HG02623 (cell line): Measurements from ENCODE around the gene ANO7.

ENCODE experiments used
- ATAC-seq: cut with Tn5 transposase; IDR thresholded peaks from one replicate; pipeline ENCODE4 v1.9.1; 2021; ENCODE audit warnings: moderate library complexity; ENCODE audit not compliant: unreplicated experiment

Gene ANO7

DNA sequence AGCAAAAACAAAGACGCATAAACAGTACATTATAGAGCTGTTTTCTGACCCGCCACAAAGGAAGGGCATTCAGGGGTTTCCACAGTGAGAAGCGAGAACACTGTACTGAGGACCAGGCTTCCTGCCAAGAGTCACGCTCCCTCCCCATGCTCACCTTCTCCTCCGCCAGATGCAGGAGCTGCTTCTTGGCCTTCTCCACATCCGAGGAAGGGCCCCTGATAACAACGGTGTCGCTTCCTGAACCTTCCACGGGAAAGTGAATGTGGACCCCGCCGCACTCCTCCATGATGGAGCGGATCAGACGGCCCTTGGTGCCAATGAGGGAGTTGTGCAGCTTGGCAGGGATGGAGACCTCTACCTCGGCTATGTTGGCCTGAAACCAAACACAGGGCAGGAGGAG is 53.8 kb downstream of the ANO7 start:
- ATAC-seq = no peak

DNA sequence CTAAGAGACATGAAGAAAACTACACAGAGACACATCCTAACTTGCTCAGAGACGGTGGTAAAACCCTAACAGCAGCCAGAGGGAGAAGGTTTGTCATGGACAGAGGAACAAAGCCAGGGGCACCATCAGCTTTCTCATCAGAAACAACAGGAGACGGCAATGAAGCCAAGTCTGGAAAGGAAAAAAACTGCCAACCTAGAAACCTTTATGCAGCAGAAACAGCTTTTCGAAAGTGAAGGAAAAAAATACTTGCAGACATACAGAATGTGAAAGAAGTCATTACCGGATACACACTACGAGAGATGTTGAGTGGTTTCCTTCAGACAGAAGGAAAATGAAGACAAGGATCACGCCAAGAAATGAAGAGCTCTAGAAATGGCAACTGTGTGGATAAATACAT is 55.9 kb downstream of the ANO7 start:
- no peak for ATAC-seq

DNA sequence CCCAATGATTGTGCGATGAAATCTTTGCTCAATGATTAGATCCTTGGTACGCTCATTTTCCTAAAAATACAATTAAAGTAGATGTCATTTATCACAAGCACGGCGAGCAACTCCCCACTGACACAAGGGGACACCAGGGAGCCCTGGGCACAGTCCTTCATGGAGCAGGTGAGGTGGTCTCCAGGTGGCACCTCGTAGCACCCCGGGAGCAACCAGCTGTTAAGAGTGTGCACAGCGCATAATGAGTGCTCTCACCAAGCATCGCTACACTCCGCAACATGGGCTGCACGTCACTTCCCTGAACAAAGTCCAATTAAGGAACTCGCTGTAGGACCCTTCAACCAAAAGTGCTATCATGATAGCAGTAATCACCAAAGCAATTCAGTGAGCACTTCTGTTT is 59.8 kb downstream of the ANO7 start:
- ATAC-seq = no peak

DNA sequence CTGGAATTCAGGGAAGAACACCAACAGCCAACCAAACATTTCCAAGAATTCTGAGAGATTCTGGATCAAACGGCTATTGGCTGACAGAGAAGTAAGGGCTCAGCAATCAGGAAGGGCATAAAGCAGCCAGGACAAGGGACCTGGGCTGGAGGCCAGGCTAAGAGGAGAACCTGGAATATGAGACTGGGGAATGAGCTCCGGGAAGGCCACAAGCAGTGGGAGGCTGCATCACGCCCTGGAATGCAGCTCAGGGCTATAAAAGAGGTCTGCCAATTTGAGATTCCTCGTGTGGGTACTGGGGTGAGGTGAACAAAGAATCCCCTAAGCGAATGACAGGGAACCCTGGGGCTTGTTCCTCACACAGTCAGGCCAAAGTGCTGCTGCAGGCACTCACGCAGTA is 60.4 kb downstream of the ANO7 start:
- ATAC-seq = no peak

DNA sequence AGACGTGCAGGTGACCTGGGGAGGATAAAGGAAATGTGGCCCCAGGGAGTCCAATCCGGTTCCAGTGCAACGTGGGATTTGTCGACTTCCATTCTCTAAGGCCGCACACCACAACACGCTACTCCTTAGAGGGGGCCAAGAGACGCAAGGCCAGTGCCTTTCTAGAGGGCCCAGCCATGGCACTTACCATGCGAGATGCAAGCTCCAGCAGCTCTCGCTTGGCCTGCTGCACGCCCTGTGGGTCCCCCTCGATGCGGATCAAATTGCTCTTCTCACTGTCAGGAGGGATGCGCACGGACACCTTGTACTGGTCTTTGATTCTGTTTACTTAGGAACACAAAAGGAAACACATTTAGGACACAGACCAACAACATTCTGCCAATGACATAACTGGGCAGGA is 61.2 kb downstream of the ANO7 start:
- ATAC-seq = no peak

DNA sequence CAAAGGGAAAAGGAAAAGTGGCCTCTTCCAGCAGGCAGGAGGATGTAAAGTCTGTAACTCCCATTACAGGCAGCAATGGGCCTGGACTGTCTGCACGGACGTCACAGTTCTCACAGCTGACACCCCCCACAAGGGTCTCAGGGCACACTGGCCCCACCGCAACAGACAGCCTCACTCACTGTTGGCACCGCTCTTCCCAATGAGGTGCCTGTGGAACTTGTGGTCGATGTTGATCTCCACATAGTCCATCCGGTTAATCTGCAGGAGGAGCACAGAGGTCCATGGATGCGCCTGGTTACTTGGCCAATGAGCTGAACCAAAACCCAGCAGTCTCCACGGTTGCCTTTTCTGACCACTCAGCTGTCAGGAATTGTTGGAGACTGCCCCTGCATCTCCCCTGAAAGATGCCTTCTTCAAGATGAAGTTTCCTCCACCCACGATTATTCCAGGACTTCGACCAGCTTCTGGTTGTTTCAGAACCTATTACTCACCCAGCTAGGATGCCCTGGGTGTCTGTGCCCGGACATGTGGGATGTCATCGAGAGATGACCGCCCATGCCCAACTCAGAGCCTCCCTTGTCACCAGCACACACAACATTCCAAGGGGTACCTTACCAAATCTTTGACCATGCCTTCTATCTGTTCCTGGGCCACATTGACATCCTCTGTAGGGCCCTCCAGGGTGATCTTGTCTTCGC is 64.5 kb downstream of the ANO7 start:
- no peak for ATAC-seq

DNA sequence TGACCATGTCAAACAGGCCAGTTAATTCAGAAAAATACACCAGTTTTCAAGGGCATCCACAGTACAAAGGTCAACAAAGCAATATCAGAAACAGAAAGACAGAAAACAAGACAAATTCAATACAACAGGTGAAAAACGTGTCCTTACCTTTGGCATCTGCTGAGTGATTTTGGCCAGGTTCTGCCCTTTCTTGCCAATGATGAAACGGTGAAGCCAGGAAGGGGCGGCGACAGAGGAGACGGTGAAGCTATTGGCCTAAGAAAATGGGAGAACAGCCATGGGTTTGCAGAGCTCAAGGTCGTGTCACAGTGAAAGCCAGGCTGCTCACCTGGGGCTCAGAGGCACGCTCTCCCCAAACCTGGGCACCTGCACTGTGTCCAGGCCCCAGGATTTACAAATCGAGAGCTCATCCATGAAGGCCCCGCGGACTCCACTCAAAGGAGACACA is 66.5 kb downstream of the ANO7 start:
- no peak for ATAC-seq

DNA sequence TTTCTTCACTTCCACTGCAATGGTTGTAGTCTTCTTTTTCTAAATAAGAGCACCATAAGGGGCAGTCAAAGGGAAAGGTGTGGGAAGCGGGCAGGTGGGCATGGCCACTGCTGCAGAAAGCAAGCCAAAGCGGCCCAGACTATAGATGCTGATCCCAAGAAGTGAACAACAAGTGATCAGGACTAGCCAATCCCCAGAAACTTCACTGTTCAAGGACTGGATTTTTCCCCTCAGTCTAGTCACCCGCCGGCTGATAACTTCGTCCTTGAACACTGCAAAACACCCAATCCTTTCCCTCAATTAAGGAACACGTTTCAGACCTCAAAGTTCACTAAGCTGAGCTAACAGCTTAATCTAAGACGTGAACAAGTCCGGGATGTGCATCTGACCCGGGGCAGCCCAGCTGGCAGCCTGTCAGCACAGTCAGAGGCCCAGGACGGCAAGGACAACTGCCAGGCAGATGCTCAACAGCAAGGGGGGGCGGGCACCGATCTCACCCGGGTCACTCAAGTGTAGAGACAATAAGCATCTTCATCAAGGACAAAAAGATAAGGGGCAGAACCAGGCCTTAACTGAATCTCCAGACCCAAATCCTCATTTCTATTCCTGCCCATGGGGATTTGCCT is 67.2 kb downstream of the ANO7 start:
- no peak for ATAC-seq

DNA sequence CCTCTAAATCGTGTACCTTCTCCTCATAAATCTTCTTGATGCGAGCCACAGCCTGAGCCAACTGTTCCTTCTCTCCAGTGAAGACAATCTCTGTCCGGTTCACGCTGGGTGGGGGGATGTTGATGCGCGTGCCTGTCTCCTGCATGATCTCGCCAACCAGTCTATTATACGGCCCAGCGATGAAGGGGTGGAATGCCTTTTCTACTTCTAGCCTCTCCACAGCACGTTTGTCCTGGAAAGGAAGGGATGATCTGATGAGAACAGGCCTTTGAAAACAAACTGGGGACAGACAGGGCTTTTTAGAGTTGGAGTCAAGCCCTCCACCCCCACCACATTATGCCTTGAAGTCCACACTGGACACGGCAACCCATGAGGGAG is 67.7 kb downstream of the ANO7 start:
- ATAC-seq = no peak

DNA sequence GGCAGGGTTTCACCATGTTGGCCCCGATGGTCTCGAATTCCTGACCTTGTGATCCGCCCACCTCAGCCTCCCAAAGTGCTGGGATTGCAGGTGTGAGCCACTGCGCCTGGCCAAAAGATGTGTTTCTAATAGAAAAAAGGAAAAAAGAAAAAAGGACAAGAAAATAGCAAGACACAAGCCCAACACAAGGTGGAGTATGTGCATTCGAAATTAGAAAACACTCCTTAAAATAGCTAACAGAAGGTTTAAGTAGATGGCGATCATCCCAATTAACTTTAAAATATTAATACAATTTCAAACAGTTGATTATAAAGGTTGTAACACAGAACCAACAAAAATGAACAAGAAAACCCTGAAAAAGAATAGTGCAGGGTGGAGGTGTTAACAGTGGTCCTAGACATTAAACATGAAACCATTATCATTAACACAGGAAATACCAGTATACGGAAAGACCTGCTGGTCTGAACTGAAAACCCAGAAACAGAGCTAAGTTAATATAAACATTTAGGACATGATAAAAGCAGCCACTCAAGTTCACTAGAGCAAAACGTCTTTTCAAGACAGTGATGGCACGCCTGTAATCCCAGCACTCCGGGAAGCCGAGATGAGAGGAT is 69.0 kb downstream of the ANO7 start:
- no peak for ATAC-seq

DNA sequence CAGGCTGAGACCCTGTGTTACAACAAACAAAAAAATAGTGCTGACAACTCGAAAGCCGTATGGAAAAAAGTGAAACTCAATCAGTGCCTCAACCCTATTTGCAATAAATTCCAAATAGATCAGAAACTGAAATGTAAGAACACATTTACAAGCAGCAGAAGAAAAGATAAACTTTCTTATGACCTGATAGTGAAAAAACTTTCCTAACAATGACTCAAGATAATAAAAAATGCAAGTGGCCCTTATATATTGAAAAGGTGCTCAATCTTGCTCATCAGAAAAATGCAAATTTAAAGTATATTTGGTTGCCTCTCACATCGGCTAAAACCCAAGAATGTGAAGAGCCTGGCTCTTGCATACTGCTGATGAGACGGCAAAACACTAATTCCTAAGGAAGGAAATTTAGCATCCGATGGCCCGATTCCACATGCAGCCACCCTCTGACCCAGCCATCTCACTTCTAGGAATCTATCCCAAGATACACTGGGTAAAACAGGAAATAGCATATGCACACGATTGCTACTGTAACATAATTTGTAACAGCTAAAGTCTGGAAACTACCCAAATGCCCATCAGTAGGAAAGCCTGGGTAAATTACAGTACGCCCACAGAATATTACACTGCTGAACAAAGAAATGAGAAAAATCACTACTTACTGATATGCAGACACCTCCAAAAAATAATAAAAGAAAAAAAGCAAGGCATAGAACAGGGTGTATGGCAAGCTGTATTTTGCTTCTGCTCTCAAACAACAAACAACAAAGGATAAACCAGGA is 70.2 kb downstream of the ANO7 start:
- ATAC-seq = no peak

DNA sequence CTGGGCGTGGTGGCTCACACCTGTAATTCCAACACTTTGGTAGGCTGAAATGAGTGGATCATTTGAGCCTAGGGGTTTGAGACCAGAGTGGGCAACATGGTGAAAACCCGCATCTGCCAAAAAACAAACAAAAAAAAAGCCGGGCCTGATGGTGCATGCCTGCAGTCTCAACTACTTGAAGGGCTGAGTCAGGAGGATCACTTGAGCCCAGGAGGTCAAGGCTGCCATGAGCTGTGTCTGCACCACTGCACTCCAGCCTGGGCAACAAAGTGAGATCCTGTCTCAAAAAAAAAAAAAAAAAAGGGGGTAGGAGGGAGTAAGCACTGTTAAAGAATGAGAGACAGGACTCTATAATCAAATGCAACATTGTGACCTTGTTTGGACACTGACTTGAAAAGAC is 72.4 kb downstream of the ANO7 start:
- no peak for ATAC-seq

DNA sequence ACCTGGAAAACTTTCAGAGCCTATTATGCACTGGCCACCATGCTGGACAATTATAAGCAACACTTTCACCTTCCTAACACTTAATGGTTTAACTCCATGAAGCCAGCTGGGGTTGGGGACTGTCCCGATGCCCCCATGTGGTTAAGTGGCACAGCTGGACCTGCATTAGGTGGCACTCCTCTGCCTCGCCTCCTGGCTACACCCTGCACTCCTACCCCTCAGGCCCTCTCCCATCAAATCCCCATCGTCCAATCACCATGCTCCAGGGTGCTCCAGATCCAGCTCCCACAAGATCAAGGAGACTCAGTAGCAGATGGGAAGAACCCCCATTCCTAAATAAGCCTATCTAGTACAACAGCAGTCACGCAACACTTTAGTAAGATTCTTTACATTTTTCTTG is 73.2 kb downstream of the ANO7 start:
- ATAC-seq = no peak

DNA sequence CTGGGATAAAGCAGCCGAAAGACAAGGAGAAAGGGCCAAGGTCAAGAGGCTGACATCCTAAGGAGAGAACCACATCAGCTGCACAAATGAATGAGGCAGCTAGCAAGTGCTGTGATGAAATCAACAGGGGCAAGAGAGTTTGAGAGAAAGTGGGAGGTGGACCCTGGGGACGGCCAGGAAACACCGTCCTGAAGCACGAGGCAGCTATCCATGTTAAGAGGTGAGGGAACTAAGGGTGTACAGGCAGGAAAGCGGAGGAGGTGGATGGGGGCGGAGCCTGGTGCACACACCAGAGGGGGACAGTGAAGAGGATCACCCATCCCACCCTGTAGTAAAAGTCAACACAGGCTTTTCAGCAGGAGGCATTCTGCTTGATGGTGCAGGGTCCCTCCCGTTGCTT is 74.6 kb downstream of the ANO7 start:
- ATAC-seq = no peak

DNA sequence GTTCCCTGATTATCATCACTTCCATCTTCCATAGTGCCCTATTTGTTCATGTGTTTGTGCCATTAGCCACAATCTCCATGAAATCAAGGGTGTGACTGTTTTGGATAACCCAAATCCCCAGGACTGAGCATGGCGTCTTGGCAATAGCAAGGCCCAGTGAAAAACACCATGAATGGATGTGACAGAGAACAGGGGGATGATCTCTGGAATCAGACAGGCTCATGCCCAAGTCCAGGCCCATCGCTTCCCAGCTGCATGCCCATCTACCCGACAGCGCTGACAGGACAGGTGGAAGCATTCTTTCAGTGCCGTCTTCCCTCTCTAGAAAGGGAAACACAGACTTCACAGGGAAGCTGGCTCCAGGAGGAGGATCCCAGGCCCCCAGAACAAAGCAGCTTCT is 77.0 kb downstream of the ANO7 start:
- ATAC-seq = no peak

DNA sequence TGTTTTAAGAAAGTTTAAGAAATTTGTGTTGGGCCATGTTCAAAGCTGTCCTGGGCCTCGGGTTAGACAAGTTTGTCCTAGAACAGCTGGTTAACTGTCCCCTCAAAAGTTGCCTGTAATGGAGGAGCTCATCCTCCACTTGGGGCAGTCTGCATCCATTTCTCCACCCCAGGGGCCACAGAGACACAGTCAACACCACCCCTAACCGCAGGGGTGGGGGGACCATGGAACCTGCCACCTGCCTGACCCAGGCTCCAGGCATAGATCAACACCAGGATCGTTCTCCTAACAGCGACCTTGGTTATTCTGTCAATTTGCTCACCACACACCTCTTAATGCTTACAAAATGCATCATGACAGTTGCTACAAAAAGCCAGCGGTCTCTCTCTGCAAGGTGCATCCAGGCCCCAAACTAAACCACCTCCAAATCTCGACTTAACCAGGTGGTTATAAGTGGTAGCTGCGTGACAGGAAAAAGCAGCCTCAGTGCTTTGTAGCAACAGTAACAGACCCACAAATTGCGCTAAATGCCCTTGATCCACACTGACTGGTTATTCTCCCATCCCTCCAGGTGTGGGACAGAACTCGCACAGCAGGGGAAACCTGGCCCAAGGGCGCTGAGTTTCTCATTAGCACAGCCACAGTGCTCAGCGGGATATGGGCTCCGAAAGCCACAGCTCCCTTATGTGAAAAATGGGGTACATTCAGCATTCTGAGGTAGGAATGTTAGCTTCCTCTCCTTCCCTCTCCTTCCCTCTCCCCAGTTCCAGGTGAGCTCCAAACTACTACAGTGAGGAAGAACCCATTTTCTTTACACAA is 79.0 kb downstream of the ANO7 start:
- no peak for ATAC-seq

DNA sequence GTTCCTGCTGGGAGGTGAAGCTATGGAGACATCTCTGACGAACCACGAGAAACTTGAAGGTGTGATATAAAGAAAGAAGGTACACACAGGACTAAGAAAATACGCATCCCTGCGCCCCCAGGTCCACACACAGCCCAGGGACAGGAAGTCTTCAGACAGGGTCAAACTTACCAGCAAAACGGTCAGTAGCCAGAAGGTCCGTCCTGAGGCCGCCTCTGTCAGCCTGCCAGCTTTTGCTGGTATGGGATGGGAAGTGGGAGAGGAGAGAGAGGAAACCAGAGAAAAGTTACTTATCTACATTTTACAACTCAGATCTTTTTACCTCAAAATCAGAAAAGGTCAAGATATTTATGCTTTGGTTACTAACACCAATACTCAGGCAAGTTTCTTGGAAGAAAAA is 79.8 kb downstream of the ANO7 start:
- ATAC-seq = no peak

DNA sequence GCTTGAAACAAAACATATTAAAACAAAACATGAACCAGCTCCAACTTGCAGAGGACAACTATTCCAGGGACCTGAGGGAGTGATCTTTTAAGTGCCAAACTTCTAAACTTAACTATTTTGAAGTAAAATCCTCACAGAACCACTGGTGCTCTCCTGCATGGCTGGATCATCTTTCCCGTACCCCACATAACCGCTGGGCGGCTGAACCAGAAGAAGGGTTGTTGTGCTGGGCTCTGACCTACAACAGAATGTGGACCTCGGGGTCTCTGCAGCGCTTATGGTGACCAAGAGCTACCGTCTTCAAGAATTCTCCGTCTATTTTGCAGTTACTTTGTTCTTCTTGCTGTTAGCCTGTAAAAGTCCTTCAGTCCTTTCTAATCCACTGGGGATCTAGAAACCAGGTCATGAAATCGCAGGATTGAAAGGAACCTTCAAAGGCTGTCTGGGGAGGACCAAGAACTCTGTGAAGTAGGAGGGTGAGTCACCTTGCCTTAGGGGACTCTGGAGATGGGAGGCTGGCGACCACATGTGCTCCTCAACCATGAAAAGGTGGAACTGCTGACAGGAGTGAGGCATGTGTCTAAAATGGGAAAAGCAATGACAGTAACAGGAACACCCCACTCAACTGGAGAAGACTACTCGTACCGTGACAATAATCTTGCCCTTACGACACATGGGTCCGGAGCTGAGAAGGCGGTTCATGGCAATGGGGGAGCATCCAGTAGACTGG is 80.4 kb downstream of the ANO7 start:
- no peak for ATAC-seq

DNA sequence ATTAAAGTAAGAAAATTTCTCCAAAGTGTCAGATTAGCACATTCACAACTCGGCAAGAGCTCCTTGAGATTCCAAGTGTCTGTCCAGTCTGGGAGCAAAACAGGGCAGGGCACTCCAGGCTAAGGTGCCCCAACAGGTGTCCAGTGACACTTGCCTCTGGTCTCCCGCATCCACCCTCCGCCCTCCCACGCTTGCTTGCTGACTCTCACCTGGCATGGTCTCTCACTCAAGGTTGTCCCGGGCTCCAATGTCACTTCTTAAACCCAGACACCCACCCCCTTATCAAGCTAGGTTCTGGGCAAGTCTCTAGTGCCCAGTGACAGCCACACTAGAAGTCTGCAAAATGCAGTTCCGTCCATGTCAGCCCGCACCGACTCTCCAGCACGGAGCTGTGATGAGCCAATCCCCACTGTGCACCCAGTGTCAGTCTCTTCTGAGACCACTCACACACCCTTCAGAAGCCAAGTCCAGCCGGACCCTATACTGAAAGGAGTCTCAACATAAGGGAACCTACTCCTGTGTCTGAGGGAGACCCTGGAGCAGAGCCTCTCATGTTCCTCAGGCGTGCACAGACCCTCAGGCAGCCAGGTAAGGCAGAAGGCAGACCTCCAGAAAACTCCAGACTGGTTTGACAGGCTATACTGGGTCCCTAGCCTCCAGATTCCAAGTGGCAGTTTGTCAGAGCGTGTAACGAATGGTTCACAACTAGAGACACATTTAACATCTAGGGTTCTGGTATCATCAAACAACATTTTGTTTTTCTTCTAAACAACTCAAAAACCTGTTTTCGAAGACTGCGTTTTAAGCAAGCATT is 81.4 kb downstream of the ANO7 start:
- ATAC-seq = no peak
